Measurements from ENCODE around the gene CLCN6.

DNA sequence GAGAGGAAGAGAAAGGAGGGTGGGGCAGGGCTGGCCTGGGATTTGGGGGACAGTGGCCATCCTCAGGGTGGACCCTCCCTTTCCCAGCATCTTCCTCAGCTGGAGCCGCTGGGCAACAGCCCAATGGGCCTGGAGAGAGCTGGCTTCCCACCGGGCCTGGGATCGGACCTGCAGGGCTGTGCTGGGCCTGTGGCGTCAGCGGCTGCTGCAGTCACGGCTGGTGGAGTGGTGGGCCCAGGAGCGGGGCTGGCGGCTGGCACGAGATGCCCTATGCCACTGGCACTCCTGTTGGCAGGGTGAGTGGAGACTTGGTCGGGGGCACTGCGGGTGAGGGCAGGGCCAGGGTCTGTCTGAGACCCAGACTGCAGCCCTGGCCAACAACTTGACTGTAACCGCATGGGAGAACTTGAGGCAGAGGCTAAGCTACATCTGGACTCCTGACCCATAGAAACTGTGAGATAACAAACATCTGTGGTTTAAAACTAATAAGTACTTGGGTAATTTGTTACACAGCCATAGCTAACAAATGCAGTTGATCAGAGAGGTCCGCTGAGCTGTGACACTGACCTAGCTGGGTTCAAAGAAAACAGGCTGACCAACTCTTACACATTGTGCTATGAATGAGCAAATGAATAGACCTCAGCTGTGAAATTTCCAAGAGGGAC lies 26.1 kb upstream of the CLCN6 start:
- TF ChIP-seq, protein P1, sequence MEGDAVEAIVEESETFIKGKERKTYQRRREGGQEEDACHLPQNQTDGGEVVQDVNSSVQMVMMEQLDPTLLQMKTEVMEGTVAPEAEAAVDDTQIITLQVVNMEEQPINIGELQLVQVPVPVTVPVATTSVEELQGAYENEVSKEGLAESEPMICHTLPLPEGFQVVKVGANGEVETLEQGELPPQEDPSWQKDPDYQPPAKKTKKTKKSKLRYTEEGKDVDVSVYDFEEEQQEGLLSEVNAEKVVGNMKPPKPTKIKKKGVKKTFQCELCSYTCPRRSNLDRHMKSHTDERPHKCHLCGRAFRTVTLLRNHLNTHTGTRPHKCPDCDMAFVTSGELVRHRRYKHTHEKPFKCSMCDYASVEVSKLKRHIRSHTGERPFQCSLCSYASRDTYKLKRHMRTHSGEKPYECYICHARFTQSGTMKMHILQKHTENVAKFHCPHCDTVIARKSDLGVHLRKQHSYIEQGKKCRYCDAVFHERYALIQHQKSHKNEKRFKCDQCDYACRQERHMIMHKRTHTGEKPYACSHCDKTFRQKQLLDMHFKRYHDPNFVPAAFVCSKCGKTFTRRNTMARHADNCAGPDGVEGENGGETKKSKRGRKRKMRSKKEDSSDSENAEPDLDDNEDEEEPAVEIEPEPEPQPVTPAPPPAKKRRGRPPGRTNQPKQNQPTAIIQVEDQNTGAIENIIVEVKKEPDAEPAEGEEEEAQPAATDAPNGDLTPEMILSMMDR (IDR thresholded peaks at IDR 0.05; ENCODE audit: low read depth, low read length, missing input control), result no peak
- no peak for TF ChIP-seq RAD21 (IDR thresholded peaks at IDR 0.05)
- no peak for TF ChIP-seq TAF1 (conservative IDR thresholded peaks at IDR 0.05)
- no peak for TF ChIP-seq NR2F2 (IDR thresholded peaks at IDR 0.05)
- TF ChIP-seq JUND (IDR thresholded peaks at IDR 0.05), result no peak
- no peak for TF ChIP-seq RXRA (IDR thresholded peaks at IDR 0.05)
- TF ChIP-seq, protein P2, sequence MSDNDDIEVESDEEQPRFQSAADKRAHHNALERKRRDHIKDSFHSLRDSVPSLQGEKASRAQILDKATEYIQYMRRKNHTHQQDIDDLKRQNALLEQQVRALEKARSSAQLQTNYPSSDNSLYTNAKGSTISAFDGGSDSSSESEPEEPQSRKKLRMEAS (IDR thresholded peaks at IDR 0.05), result no peak
- no peak for TF ChIP-seq YY1 (IDR thresholded peaks at IDR 0.05)
- no peak for TF ChIP-seq FOXA1 (IDR thresholded peaks at IDR 0.05)
- TF ChIP-seq, protein P3, sequence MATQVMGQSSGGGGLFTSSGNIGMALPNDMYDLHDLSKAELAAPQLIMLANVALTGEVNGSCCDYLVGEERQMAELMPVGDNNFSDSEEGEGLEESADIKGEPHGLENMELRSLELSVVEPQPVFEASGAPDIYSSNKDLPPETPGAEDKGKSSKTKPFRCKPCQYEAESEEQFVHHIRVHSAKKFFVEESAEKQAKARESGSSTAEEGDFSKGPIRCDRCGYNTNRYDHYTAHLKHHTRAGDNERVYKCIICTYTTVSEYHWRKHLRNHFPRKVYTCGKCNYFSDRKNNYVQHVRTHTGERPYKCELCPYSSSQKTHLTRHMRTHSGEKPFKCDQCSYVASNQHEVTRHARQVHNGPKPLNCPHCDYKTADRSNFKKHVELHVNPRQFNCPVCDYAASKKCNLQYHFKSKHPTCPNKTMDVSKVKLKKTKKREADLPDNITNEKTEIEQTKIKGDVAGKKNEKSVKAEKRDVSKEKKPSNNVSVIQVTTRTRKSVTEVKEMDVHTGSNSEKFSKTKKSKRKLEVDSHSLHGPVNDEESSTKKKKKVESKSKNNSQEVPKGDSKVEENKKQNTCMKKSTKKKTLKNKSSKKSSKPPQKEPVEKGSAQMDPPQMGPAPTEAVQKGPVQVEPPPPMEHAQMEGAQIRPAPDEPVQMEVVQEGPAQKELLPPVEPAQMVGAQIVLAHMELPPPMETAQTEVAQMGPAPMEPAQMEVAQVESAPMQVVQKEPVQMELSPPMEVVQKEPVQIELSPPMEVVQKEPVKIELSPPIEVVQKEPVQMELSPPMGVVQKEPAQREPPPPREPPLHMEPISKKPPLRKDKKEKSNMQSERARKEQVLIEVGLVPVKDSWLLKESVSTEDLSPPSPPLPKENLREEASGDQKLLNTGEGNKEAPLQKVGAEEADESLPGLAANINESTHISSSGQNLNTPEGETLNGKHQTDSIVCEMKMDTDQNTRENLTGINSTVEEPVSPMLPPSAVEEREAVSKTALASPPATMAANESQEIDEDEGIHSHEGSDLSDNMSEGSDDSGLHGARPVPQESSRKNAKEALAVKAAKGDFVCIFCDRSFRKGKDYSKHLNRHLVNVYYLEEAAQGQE (IDR thresholded peaks at IDR 0.05), result no peak
- no peak for TF ChIP-seq EGR1 (IDR thresholded peaks at IDR 0.05; ENCODE audit: low read depth in 2 of 2)
- TF ChIP-seq, protein P4, sequence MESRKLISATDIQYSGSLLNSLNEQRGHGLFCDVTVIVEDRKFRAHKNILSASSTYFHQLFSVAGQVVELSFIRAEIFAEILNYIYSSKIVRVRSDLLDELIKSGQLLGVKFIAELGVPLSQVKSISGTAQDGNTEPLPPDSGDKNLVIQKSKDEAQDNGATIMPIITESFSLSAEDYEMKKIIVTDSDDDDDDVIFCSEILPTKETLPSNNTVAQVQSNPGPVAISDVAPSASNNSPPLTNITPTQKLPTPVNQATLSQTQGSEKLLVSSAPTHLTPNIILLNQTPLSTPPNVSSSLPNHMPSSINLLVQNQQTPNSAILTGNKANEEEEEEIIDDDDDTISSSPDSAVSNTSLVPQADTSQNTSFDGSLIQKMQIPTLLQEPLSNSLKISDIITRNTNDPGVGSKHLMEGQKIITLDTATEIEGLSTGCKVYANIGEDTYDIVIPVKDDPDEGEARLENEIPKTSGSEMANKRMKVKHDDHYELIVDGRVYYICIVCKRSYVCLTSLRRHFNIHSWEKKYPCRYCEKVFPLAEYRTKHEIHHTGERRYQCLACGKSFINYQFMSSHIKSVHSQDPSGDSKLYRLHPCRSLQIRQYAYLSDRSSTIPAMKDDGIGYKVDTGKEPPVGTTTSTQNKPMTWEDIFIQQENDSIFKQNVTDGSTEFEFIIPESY (IDR thresholded peaks at IDR 0.05), result no peak
- no peak for TF ChIP-seq GABPA (IDR thresholded peaks at IDR 0.05 in 1 of 2, conservative IDR thresholded peaks at IDR 0.05 in 1 of 2)

Measured in liver (tissue), 3 donors.